Cerebellar nuclear complex (tissue), 1 donor: ENCODE measurements around the gene SCD5.

ENCODE experiments used
- DNase-seq, 2 experiments: peaks; one replicate each; lab custom pipeline; 2025; lab: John Stamatoyannopoulos, UW

SCD5 gene

DNA sequence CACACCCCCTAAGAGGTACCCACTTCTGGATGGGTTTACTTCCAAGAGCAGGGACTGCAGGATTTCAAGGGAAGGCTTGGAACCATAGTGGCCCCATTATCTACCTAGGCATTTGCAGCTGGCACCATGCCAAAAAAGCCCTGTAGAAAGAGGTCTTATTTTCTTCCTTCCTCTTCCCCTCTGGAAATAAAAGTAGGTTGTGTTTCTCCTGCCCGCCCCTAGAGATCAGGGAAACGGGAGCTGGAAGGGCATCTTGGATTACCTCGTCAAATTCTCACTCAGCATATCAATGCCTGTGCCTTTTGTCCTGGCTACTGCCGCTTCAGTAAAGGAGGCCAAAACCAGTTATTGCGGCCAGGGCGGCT is 1.6 kb downstream of the SCD5 start:
- DNase-seq, result no peak

DNA sequence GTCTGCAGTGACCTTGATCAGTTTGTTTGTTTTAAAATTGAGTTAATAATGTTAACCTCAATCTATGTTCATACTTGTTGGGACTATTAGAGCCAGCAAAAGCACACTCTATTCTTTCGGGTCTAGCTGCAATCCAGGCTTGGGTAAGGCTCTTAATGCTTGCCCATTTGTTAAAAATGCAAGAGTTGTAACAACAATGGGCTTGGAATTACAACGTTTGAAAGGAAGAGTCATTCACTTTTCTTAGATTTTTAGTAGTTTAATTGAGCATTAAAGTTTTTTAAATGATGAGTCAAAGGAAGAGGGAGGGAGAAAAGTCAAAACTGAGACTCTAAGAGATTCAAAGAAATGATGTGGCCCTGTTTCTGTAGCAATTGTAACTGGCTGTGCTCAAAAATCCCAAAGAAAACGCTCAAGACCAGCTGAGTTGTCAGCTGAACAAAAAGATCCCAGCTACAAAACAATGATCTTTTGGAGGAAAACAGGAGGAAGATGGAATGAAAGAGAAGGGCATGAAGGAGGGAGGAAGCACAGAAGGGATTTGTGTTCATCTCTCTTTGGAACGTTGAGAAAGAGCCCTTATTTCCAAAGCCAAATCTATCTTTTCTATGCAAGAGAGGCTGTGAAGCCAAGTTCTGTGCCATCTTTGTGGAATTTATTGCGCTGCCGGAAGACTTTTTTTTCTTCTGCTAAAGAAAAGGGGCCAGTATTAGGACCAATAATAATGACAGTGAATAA is 5.5 kb downstream of the SCD5 start:
- DNase-seq, result no peak

DNA sequence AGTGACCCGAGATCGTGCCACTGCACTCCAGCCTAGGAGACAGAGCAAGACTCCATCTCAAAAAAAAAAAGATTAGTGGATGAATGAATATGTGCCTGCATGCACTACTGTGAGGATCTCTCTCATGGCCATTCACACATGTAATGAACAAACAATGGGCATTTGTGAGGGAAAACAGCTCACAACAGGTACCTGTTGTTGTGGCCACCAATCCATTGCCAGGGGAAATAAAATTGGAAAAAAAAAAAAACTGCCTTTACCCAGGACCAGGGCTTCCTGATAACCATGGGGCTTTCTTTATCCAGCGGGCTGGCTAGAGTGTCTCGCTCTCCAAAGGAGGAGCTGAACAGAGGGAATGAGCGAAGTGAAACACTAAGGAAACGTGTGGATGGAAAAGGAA is 7.4 kb downstream of the SCD5 start:
- DNase-seq, result no peak

DNA sequence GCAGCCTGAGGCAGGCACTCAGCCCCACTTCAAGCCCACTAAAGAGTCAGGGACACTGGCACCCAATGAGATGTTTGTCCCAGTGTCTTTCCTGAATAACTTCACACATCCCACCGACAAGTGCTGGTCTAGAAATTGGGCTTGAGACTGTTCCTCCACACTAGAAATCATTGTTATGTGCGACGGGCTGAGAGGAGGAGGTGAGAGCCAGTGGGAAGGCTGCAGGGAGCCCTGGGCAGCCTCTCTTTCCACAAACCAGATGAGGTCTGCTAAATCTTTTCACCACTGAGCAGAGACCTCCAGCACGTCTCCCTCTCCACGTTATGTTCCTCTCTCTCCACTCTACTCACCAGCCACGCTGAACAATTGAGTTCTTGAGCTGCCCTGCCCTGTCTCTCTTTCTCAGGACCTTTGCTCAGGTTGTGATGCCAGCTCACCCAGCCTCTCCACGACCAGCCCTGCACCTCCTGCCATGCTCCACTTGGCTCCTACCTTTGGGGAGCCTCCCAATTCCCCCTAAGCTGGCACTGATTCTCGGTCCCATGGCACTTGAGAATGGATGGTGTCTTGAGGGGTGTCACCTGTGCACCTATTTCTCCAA is 8.4 kb downstream of the SCD5 start:
- no peak for DNase-seq

DNA sequence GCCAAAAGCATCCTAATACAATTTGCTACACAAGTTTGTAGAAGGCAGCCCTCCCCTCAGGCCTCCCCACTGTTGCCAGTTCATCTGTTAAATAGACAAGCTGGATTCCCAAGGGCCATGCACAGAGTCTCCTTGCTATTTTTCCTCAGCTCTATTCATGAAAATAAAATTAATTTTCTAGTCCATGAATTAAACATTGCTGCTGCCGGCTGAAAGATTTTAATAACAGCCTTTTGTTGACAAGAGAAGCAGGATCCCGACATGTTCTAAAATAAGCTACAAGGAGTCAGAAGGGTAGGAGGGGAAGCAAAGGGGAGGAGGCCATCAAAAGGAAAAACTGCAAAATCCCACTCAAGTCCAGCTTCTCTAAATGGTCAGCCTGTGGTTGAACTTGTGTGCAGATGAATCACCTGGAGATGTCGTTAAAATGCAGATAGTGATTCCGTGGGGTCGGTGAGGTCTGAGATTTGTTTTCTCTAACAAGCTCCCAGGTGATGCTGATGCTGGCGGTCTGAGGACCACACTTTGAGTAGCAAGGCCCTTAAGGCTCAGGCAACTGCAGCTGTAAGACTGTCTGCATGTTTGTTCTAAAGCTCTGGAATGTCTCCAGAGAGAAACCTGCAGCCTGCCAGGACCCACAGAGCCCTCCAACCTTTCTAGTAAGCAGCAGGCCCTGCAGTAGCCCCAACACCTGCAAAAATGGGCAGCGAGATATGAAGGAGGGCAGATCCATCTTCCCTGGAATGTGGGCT is 9.4 kb downstream of the SCD5 start:
- DNase-seq, result no peak

DNA sequence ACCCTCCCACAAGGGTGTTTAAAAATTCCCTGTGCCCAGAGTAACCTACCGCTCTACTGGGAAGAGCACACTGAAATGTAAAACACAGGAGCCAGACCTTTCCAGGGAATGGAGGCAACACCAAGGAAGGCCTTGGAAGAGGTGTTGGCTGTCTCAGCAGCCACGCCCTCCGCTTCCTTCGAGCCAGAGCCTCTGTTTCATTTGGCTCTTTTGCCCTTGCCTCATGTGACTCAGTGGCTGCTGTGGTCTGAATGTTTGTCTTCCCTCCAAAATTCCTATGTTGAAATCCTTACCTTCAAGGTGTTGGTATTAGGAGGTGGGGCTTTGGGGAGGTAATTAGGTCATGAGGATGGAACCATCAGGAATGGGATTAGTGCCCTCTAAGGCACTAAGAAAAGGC is 11.3 kb downstream of the SCD5 start:
- DNase-seq, result no peak

DNA sequence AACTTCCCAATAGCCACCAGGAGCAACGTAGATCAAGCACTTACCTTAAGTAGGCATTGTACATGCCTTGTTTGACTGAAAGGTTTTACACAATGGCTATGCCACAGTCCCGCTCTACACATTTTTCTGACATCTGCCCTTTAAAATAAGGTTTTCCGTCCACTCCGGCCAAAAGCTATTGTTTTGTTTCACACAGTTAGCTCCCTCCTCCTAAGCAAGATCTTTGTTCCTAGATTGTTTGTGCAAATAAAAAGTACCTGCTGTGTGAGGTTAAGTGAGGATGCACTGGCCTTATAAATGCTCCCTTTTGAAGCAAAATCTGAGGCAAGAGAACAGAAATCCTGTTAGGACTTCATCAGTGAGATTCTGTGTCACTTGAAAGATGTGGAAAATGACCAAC is 11.8 kb downstream of the SCD5 start:
- no peak for DNase-seq

DNA sequence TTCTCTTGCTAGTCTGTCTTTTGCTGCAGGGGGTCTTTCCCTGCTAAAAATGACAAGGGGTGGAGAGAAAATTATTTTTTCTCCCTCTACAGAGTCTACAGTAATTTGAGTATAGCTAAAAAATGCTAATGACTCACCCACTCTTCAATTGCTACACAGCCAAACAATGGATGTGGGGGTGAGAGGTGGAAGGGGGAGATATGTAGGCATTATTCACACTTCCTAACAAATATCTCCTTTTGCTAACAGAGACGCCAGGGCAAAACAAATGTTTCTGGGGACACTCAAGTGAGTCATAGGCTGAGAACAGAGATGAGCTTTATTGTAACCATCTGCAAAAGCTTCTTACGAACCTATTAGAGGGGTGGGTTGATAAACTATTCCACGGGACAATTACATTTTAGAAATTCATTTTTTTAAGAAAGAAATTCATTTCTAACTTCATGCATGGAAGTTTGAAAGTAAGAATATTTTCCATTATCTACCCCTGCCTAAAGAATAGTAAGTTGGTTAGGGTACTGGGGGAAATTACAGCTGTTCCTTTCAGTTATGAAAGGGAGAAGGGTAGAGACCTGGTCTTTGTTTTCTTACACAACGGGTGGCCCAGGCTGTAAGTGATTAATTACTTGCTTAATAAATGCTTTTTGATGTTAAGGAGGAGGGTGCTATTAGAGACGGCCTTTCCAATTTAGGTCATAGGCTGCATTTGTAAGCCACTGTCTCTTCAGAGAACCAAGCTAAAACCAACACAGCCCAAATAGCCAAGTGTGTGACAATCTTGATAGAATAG is 12.8 kb downstream of the SCD5 start:
- DNase-seq, result no peak

DNA sequence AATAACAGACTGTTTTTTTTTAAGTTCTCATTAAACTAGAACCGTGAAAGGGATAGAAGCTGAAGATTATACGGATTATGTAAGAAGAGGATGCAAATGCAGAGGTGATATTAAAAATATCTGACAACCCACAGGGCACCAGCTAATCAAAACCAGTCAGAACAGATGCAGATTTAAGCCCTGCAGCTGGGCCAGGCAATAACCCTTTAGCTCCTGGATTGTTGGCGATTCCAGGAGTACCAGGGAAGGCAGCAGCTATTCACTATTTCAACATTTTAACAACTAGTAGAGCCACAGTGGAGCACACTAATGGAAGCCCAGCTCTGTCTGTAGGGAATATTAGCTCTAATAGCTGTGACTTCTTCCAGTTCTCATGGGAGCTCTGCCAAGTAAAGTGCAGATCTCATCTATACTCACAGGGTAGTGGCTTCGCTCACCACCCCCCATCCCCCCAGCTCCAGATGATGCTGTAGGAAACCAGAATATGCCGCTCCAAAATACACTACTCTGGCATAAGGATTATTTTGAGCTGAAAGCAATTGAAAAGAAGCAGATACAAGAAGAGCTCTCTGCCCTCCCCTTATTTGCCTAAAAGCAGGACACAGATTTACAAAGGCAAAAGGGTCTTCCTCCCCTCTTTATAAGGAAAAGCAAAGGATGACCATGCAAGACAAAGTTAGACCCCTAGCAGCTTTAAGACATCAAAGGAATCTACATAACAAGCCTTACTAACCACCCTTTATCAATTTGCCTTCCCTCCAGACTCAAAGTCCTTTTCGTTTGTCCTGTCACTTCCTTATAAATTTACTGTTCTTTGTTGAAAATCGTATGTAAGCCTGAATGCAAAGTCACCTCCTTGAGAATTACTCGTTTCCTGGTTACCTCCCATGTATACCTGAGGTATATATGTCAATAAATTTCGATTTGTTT is 13.7 kb downstream of the SCD5 start:
- no peak for DNase-seq

DNA sequence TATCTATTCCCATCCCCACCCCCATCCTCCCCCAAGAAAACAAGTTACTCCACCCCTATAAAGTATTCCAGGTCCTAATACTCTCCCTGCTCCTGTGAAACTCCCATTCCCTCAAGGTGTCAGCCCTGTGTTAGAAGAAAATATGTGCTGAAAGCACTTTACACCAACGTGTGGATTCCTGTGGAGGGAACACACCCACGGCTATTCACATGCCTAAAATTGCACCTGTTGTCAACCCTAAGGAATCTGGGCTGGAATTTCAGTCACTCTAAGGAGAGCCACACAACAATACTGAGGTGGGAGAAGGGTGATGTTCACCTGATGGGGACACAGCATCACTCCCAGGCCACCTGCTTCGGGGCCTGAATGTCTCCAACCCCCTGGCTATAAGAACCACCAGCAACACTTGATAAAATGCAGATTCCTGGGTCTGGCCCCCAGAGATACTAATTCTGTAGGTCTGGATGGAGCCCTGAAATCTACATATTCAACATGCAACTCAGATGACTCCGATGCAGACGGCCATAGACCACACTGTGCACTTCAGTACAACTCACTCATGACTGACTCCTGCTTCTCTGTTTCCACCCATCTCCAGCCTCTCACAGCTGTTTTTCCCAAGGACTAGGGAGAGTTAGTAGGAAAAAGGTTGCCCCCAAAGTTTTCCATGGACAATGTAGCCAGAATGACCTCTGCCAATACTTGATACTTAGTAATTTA is 15.8 kb downstream of the SCD5 start:
- DNase-seq, result no peak

DNA sequence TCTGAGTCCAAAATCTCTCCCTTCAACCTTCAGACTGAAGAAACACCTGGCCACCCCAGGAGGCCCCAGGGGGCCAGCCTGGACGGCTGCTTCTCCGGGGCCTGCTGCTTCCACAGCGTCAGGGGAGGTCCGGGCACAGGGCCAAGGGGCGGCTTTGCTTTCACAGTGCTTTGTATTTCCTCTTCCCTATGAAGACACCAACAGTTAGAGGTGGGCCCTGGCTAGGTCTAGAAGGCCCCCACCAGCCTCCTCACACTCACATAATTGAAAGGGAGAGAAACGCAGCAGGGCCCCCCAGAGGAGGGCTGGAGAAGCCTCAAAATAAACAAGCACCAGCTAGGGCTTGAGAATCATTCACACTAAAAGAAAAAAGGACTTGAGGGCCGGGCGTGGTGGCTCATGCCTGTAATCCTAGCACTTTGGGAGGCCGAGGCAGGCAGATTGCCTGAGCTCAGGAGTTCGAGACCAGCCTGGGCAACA is 17.8 kb downstream of the SCD5 start:
- DNase-seq, result no peak

DNA sequence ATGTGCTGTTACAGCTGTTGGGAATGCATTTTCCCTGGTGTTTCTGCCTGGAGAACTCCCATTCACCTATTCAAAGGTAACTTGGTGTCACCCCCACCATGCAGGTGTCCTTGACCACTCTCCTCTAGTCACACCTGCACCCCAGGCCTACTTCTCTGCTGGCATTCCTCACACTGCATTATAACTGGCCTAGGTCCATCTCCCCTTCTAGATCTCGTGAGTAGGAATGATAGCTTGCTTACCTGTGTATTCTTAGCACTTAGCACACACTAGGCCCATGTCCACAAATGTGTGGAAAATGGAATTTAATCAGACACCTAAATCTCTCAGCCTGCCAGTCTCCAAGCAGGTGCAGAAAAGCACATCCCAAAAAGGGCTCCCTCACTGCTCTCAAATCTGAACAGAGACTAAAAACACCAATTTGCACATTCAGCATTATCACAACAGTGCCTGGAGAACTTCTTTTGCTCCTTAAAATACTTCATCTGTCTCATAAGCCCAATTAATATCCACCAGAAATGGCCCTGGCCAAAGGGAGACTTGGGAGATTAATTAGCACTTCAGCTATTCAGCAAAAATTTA is 18.3 kb downstream of the SCD5 start:
- no peak for DNase-seq

DNA sequence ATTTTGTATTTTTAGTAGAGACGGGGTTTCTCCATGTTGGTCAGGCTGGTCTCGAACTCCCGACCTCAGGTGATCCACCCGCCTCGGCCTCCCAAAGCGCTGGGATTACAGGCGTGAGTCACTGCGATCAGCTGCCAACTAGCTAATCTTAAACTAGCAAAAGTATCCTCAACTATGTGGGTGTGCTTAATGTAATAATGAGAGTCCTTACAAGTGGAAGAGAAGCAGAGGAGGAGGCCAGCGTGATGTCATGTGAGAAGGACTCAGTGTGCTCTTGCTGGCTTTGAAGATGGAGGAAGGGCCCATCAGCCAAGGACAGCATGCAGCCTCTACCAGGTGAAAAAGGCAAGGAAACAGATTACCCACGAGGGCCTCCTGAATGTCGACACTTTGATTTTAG is 19.6 kb downstream of the SCD5 start:
- DNase-seq, result no peak

DNA sequence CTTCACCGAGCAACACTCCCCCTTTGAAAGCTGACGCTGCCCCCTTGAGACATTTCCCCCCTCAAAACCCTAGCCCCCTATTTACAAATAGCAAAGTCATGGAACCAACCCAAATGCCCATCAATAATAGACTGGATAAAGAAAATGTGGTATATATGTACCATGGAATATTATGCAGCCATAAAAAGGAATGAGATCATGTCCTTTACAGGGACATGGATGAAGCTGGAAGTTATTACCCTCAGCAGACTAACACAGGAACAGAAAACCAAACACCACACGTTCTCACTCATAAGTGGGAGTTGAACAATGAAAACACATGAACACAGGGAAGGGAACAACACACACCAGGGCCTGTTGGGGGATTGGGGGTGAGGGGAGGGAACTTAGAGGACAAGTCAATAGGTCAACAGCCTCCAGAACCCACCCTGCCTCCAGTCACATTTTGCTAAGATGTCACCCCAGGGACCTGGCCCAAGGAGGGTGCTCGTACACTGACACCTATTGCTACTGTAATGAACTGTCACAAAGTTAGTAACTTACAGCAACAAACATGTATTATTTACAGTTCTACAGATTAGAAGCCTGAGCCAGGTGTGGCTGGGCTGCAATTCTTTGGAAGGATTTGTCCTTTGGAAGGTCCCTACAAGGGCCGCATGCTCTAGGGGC is 20.6 kb downstream of the SCD5 start:
- DNase-seq, result no peak

DNA sequence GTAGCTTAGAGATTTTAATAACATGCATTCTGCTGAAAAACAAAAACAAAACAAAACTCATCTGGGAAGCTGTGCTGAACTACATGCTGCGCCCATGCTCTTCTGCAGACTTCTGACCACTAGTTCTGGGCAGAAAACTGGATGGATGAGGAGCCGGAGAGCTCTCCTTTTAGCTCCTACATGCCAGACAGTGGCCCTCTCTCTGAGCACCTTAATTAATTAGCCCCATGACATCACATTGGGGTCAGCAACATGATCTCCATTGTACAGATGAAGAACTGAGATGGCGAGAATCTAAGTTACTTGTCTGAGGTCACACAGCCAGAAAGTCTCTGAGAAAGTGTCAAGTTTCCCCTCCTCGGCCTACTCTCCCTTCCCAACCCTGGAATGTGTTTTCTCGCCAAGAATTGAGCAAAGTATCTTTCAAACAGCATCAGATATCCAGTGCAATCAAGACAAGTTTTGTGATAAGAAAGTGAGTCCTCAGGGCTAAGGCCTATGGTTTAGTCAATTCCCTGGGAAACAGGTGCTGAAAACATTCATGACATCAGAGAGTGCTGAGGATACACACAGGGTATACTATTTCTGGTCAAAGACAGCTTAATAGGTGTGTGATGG is 21.6 kb downstream of the SCD5 start:
- DNase-seq, result no peak

DNA sequence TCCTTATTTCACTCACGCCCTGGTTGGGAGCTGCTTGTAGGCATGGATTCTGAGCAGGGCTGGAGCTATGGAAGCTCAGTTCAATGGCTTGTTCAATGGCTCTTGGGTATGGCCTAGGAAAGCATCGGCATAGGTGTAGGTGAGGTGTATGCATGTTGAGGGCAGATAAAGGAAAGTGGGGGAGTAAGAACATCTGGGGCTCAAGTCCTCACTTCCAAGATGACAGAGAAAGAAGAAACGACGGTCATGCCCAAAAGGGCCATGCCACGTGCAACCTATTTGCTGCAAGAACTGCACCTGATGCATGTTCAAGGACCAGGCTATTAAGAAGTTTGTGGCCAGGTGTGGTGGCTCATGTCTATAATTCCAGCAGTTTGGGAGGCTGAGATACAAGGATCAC is 23.4 kb downstream of the SCD5 start:
- DNase-seq, result no peak

DNA sequence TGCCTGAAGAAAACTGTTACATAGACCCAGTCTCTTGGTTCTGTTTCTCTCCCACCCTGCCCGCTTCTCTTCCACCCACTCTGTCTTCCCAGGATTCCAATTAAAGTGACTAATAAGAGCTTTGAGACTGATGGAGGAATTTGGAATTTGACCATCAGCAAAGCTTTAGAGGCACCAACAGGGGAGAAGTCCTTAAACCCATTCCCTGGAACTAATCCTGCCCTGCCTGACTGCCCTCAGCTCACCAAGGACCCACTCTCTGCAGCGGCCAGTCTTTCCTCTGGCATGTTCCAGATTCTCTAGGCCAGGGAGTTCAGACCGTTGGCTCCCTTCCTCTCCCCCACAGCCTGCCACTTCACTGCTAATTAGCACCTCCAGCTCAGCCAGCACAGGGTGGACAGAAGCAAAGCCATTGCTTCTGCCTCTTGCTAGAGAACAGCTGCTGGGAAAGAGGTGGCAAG is 23.9 kb downstream of the SCD5 start:
- no peak for DNase-seq

DNA sequence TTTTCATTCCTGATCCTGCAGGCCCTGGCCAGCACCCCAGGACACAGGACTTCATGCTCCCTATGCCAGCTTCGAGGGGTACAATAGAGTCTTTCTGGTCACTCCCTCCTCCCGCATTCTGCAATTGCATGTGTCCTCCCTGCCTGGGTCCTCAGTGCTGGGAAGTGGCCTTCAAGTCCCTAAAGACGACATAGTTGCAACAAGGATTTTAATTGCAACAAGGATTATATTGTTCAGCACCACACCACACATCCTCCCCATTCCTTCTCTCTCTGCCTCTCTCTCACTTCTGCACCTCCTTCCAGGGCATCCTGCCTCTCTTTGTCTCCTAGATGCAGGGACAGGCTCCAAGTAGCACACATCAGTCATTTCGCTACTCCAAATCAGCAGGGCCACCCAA is 25.5 kb downstream of the SCD5 start:
- no peak for DNase-seq

DNA sequence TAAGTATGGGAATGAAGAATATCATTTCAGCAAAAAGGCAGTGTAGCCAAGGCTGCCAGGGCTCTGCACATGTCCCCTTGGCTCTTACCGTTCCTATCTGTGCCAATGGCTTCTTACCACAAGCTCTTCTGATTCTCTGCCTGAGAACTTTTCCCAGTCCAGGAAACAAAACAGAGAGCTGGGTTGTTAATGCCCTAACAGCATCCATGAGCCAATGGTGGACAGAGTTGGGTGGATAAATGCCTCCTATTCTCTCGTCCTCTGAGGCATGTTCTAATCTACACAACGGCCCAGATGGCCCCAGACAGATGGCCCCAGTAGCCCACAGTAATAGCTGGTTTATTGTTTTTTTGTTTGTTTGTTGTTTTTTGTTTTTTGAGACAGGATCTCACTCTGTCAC is 28.0 kb downstream of the SCD5 start:
- peak; percentile 14 to 39 for DNase-seq
